CD4-positive, alpha-beta T cell treated with Interferon alpha-2 for 1 hour (primary cell): ENCODE data around the gene RHO.
A peak's percentile ranks its signal among the peaks of the same experiment; 100 is the strongest.
"Not testable (repeated sequence)": the region's sequence is repeated elsewhere in the genome, so short reads cannot be mapped to it uniquely, and the experiment has no call there.

Experiments used
- DNase-seq, 2 donors: peaks; one replicate each; pipeline ENCODE4 v3.0.0-alpha.2; 2020 to 2022

RHO gene

GRCh38 chr3:129528589-129529100 is at the start of gene RHO:
RHO (plus strand) TSS chr3:129528639; CDS start chr3:129528734, 95 bp downstream.
- no peak for DNase-seq

GRCh38 chr3:129481225-129481765 is 47.1 kb upstream of the RHO start:
- not testable (repeated sequence) for DNase-seq

- peak; percentile 66 to 68 for DNase-seq
Observed at GRCh38 chr3:129481766-129482332, 46.6 kb upstream of the RHO start.

GRCh38 chr3:129482721-129483120 is 45.7 kb upstream of the RHO start:
- DNase-seq: no peak

GRCh38 chr3:129483870-129484269 is 44.6 kb upstream of the RHO start:
- no peak for DNase-seq

GRCh38 chr3:129485146-129485545 is 43.3 kb upstream of the RHO start:
- not testable (repeated sequence) for DNase-seq

GRCh38 chr3:129485721-129486663 is 42.4 kb upstream of the RHO start:
- no peak for DNase-seq

- no peak for DNase-seq
Observed at GRCh38 chr3:129486664-129487035, 41.8 kb upstream of the RHO start.

GRCh38 chr3:129487183-129487867 is 41.1 kb upstream of the RHO start:
- no peak for DNase-seq

GRCh38 chr3:129487868-129488335 is 40.5 kb upstream of the RHO start:
- DNase-seq: not testable (repeated sequence)

GRCh38 chr3:129489258-129489657 is 39.2 kb upstream of the RHO start:
- DNase-seq: not testable (repeated sequence)

- peak; percentile 69 to 78 for DNase-seq
Observed at GRCh38 chr3:129490273-129490675, 38.2 kb upstream of the RHO start.

- DNase-seq: not testable (repeated sequence)
Observed at GRCh38 chr3:129491077-129491476, 37.4 kb upstream of the RHO start.

GRCh38 chr3:129491794-129492193 is 36.6 kb upstream of the RHO start:
- DNase-seq: peak in 1 of 2 donors; percentile 8

- no peak for DNase-seq
Observed at GRCh38 chr3:129492691-129493090, 35.7 kb upstream of the RHO start.

- DNase-seq: no peak
Observed at GRCh38 chr3:129493206-129493605, 35.2 kb upstream of the RHO start.

- not testable (repeated sequence) for DNase-seq
Observed at GRCh38 chr3:129494499-129494898, 33.9 kb upstream of the RHO start.

- DNase-seq: not testable (repeated sequence)
Observed at GRCh38 chr3:129495006-129495639, 33.3 kb upstream of the RHO start.

- DNase-seq: not testable (repeated sequence)
Observed at GRCh38 chr3:129497876-129498275, 30.6 kb upstream of the RHO start.

GRCh38 chr3:129498603-129499488 is 29.6 kb upstream of the RHO start:
- DNase-seq: not testable (repeated sequence)
